Smooth muscle cell (in vitro differentiated cells): ENCODE measurements around the gene MKNK1. TPM values are rescaled to one million over a fixed set of nuclear protein-coding genes. Genes with fewer than 3 reads are reported as not detected.

Experiments used
- DNase-seq: peaks from one replicate; lab custom pipeline; 2025; ENCODE audit not compliant: unreplicated experiment; lab: John Stamatoyannopoulos, UW
- H2AFZ ChIP-seq: fragments of 200-600 bp; sonication (generic); 2 replicates; pipeline ENCODE4 v1.6.0; 2016; ENCODE audit warnings: antibody characterized with exemption, low read depth, mild to moderate bottlenecking
- H3F3A ChIP-seq: fragments of 200-600 bp; sonication (generic); 2 replicates; pipeline ENCODE4 v1.6.0; 2017; ENCODE audit warnings: antibody characterized with exemption, low read depth
- H3K27ac ChIP-seq: fragments of 200-600 bp; sonication (generic); 2 replicates; pipeline ENCODE4 v1.5.1; 2016; ENCODE audit warnings: low read depth, mild to moderate bottlenecking
- H3K27me3 ChIP-seq: fragments of 200-600 bp; sonication (generic); 2 replicates; pipeline ENCODE4 v1.6.1; 2016; ENCODE audit warnings: low read depth, mild to moderate bottlenecking
- H3K36me3 ChIP-seq: fragments of 200-600 bp; sonication (generic); 2 replicates; pipeline ENCODE4 v1.5.1; 2016; ENCODE audit warnings: low read depth
- H3K4me1 ChIP-seq: fragments of 200-600 bp; sonication (generic); 2 replicates; pipeline ENCODE4 v1.5.1; 2016; ENCODE audit warnings: low read depth
- H3K4me2 ChIP-seq: fragments of 200-600 bp; sonication (generic); 2 replicates; pipeline ENCODE4 v1.6.0; 2016; ENCODE audit warnings: mild to moderate bottlenecking
- H3K4me3 ChIP-seq: fragments of 200-600 bp; sonication (generic); 2 replicates; pipeline ENCODE4 v1.5.1; 2016; ENCODE audit warnings: mild to moderate bottlenecking
- H3K79me2 ChIP-seq: fragments of 200-600 bp; sonication (generic); 2 replicates; pipeline ENCODE4 v1.6.0; 2016; ENCODE audit warnings: low read depth, mild to moderate bottlenecking
- H3K9ac ChIP-seq: fragments of 200-600 bp; sonication (generic); 2 replicates; pipeline ENCODE4 v1.6.0; 2016; ENCODE audit warnings: low read depth
- H3K9me3 ChIP-seq: fragments of 200-600 bp; sonication (generic); replicated peaks from 2 replicates; pipeline ENCODE4 v1.5.1; 2016; ENCODE audit warnings: low read depth
- H4K20me1 ChIP-seq: fragments of 200-600 bp; sonication (generic); 2 replicates; pipeline ENCODE4 v1.6.0; 2016; ENCODE audit warnings: low read depth
- WGBS: methylation state at CpG from one replicate; pipeline ENCODE4 v1.1.7; 2016; ENCODE audit warnings: low lambda C conversion rate; 5-methylcytosine and 5-hydroxymethylcytosine counted together
- polyA plus RNA-seq: library from polyadenylated mRNA; unstranded; fragments of >200 nt; fragmentation: Nextera tagmentation; extraction: Ambion mirVana; gene quantifications from 2 replicates; pipeline ENCODE4 v1.2.1, GENCODE V29; 2016
- total RNA-seq: library from RNA; depleted of rRNA; stranded (reverse); fragments of >200 nt; gene quantifications from 2 replicates; pipeline ENCODE4 v1.2.3, GENCODE V29; 2014
- TF ChIP-seq, protein P1 (sequence below): fragments of 200-600 bp; sonication (generic); IDR thresholded peaks from 2 replicates; pipeline ENCODE4 v1.5.1; 2017; ENCODE audit warnings: borderline replicate concordance, mild to moderate bottlenecking, antibody characterized with exemption; ENCODE audit not compliant: insufficient read depth, poor library complexity, severe bottlenecking

The MKNK1 gene
- total and polyA plus RNA-seq, 2 experiments from 2014 or later = 11.7 to 18.7 TPM

DNA sequence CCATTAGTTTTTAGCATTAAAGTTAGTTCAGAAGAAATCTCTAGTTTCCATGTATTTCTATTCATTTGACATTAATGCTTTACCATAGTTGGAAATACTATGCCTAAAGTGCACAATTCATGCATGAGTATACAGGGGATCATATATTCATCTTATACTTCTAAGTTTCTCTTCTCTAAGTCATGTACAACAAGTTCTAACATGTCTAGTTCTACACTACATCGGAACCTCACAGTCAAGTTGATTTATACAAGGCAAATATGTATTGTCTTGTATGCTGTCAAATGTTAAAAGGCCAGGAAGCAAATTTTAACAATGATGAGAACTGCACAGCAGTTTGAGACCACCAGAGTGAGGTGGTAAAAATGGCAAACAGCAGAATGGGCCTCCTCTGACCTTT is 35.5 kb upstream of the MKNK1 start:
- Histone ChIP-seq H3K4me2 (no peak overlapping the region), H3K27me3 (no peaks in the 10 kb centered on the region), H3K4me1 (no peaks in the 10 kb centered on the region), H3F3A (no peaks in the 10 kb centered on the region), H3K27ac (no peak overlapping the region), H3K79me2 (no peaks in the 10 kb centered on the region), H2AFZ (no peak overlapping the region), H3K9ac (no peak overlapping the region), H4K20me1 (no peaks in the 10 kb centered on the region), H3K9me3 (no peaks in the 10 kb centered on the region), H3K4me3 (no peak overlapping the region), H3K36me3 (no peaks in the 10 kb centered on the region)
- TF ChIP-seq, protein P1, sequence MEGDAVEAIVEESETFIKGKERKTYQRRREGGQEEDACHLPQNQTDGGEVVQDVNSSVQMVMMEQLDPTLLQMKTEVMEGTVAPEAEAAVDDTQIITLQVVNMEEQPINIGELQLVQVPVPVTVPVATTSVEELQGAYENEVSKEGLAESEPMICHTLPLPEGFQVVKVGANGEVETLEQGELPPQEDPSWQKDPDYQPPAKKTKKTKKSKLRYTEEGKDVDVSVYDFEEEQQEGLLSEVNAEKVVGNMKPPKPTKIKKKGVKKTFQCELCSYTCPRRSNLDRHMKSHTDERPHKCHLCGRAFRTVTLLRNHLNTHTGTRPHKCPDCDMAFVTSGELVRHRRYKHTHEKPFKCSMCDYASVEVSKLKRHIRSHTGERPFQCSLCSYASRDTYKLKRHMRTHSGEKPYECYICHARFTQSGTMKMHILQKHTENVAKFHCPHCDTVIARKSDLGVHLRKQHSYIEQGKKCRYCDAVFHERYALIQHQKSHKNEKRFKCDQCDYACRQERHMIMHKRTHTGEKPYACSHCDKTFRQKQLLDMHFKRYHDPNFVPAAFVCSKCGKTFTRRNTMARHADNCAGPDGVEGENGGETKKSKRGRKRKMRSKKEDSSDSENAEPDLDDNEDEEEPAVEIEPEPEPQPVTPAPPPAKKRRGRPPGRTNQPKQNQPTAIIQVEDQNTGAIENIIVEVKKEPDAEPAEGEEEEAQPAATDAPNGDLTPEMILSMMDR = no peak
- WGBS = 90% methylated on average over 1 of the region's 1 CpG
- DNase-seq = no peak

DNA sequence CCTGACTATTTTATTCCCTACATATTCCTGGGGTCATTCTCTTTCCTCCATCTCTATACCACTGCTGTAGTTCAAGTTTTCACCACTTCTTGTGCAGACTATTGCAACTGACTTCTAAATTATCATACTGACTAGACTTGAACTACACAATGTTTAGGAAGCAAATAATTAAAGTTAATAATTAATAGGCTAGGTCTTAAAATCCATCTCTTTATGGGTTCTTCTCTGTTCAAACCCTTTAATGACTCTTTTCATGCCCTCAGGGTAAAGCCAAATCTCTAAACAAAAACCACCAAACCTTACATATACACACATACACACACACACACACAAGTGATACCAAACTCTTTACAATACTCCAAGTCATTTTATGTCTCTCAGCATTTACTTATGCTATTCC is 34.9 kb upstream of the MKNK1 start:
- no peak overlapping the region for H3K27ac ChIP-seq
- no peak overlapping the region for H3K9ac ChIP-seq
- H3K36me3 ChIP-seq = no peaks in the 10 kb centered on the region
- no peaks in the 10 kb centered on the region for H4K20me1 ChIP-seq
- no peaks in the 10 kb centered on the region for H3K9me3 ChIP-seq
- TF ChIP-seq, protein P1 = no peak
- H3K4me1 ChIP-seq = no peaks in the 10 kb centered on the region
- H3K4me3 ChIP-seq = no peak overlapping the region
- DNase-seq = no peak
- no peak overlapping the region for H3K4me2 ChIP-seq
- no peaks in the 10 kb centered on the region for H3F3A ChIP-seq
- H3K27me3 ChIP-seq = no peaks in the 10 kb centered on the region
- H3K79me2 ChIP-seq = no peaks in the 10 kb centered on the region
- no peak overlapping the region for H2AFZ ChIP-seq

DNA sequence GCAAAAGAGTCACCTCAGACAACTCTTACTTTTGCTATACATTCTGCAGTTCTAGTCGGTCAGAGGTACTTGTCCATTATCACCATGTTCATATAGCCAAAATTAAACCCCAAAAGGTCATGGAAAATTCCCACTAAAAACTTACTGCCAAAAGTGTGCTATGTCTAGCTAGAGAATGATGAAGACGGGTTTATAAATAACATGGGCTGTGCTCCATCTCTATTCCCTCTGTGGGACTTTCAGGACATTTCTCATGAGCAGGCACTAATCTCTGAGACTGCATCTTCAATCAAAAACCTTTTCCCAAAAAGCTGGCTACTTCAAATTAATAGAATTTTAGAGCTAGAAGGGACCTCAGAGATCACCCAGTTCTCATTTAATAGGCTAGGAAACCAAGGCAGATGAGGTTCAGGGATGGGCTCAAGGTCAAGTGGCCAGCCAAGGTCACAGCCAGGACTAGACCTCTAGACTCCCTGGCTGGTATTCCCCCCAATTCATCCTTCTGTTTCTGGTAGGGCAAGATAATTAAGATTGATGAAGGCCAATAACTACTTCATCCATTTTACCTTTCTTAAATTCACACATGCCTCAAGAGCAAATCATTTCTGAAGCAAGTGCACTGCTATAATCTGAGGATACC is 33.5 kb upstream of the MKNK1 start:
- Histone ChIP-seq H3K9ac (no peak overlapping the region), H3K4me1 (no peaks in the 10 kb centered on the region), H3K4me3 (no peak overlapping the region), H3K36me3 (no peaks in the 10 kb centered on the region), H3K79me2 (no peaks in the 10 kb centered on the region), H3K27ac (no peak overlapping the region), H4K20me1 (no peaks in the 10 kb centered on the region), H3K27me3 (no peaks in the 10 kb centered on the region), H3K9me3 (no peaks in the 10 kb centered on the region), H3F3A (no peaks in the 10 kb centered on the region), H2AFZ (no peak overlapping the region), H3K4me2 (no peak overlapping the region)
- TF ChIP-seq, protein P1 = no peak
- 49% methylated on average over 2 of the region's 2 CpGs for WGBS
- DNase-seq = no peak

DNA sequence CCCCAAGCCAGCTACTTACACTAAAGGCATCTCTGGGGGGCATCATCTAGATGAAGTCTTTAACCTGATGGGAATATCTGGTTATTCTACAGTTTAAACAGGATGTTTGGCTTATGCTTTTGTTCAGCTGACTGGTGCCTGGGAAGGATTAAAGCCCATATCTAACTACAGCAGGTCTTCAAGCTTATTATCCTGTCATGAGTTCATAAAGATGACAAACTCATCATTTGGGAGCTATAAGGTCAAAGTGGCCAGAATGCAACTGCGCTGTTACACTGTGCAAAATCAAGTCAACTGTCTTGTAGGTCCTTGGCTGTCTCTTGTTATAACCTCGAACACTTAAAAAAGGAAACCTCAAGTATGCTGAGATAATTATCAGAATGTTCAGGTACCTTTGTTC is 31.1 kb upstream of the MKNK1 start:
- H2AFZ ChIP-seq = no peak overlapping the region
- no peak overlapping the region for H3K27ac ChIP-seq
- no peaks in the 10 kb centered on the region for H4K20me1 ChIP-seq
- H3K36me3 ChIP-seq = no peaks in the 10 kb centered on the region
- H3K4me1 ChIP-seq = no peaks in the 10 kb centered on the region
- DNase-seq = no peak
- no peak overlapping the region for H3K9ac ChIP-seq
- H3K9me3 ChIP-seq = no peaks in the 10 kb centered on the region
- TF ChIP-seq, protein P1 = no peak
- H3K4me2 ChIP-seq = no peak overlapping the region
- no peak overlapping the region for H3K4me3 ChIP-seq
- H3F3A ChIP-seq = no peaks in the 10 kb centered on the region
- H3K79me2 ChIP-seq = no peaks in the 10 kb centered on the region
- WGBS = 97% methylated on average over 2 of the region's 2 CpGs
- H3K27me3 ChIP-seq = no peaks in the 10 kb centered on the region
